NCI-H1417 (cell line): Measurements from ENCODE around the gene LYPD6B.

Experiments
- DNase-seq, 3 experiments: peaks; one replicate each; lab custom pipeline; 2025; lab: John Stamatoyannopoulos, UW

The LYPD6B gene

DNA sequence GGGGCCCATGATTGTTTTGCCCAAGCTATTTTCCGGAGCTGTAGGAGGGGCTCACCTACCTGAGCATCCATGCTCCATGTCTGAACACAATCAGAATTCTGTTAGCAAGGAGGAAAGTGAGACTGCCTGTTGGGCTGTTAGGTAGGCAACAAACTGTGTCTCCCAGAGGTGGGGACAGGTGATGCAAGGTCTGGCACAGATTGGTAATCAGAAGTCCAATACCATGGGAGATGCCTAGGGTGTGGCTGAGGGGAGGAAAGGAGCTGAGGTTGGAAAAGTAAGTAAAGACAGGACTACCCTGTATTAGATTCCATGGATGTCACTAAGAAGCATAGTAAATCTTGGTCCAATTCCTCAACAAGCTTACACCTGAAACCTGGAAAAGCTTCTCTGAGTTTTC is 3.0 kb downstream of the LYPD6B start:
- DNase-seq = no peak

DNA sequence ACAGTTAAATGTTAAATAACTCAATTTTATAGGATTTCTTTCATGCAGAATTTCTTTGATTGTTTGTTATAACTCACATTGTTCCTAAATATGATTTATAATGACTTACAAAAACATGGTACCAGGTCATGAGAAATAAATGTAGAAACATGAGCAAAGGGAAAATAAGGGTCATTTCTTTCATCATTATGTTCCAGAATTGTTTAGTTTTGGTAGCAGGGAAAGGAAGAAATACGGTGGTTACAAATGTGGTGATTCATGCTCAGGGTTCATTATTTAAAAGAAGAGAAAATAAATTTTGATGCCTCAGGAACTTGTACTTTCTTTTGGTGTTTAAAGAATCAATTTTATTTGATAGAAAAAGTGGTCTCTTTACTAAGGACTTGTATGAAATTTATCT is 4.4 kb downstream of the LYPD6B start:
- no peak for DNase-seq

DNA sequence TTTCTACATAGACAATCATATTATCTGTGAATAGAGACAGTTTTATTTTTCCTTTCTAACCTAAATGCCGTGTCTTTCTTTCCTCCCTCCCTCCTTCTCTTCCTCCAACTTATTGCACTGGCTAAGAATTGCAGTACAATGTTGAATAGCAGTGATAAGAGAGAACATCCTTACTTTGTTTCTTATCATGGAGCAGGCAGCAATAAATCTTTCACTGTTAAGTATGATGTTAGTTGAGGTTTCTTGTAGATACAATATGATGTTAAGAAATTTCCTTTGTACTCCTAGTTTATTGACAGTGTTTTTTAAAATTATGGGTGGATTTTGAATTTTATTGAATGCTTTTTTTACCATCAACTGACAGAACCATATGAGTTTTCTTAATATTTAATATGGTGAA is 6.0 kb downstream of the LYPD6B start:
- no peak for DNase-seq

DNA sequence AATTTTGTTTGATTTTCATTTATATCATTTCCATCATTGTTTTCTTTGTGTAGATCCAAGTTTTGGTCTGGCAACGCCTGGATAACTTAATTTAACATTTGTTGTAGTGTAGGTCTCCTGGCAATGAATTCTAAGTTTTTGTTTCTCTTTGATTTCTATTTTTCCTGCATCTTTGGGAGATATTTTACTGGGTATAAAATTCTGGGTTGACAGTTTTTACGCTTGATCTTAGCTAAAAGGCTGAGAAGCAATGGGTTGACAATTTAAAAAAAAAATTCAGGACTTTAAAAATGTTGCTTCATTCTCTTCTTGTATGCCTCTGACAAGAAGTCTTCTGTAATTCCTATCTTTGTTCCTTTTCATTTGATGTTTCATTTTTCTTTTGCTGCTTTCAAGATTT is 8.6 kb downstream of the LYPD6B start:
- no peak for DNase-seq

DNA sequence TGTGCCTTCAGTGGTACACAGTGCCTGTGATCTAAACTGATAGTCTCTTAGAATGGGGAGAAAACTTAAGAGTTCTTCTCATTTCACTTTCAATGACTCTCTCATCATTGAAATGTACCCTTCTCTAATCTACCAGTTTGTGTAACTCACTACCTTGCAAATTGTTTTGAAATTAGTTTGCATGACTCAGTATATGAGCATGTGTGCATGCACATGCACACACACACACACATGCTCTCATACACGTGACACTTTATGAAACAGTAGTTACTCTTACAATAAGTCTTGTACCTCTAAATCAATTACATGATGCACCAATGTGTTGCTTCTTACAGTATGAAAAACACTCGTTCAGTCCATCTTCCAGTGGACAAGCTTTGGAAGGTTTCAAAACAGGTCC is 10.6 kb downstream of the LYPD6B start:
- DNase-seq = no peak

DNA sequence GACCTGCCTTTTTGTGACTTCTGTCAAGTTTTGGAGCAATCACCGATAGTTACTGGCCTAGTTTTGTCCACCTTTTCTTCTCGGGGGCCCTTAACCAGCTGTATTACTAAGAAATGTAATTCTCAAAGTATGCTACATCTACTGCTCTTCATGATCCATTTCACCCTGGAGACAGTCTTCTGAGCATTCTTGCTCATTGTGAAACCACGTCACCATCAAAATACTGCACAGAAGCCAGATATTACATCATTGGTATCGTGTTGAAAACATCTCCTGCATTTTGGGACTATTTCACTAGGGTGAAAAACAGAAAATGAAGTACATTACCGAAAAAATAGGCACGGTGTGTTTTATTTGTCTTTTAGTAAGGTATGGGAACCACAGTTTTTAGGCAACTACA is 11.7 kb downstream of the LYPD6B start:
- DNase-seq = no peak

DNA sequence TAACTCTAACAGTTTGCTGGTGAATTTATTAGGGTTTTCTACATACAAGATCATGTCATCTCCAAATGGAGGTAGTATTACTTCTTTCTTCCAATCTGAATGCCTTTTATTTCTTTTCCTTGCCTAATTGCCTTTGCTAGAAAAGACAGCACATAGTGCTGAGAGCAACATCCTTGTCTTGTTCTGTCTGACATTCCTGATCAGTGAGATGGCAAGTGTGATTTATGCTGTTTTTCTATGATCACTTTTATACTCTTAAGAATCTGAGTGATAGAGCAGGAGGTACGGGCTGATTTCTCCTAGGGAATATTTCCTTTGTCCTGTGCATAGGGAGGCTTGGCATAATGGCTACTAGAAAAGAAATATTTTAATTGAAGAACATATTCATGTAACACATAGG is 17.3 kb downstream of the LYPD6B start:
- DNase-seq = no peak

DNA sequence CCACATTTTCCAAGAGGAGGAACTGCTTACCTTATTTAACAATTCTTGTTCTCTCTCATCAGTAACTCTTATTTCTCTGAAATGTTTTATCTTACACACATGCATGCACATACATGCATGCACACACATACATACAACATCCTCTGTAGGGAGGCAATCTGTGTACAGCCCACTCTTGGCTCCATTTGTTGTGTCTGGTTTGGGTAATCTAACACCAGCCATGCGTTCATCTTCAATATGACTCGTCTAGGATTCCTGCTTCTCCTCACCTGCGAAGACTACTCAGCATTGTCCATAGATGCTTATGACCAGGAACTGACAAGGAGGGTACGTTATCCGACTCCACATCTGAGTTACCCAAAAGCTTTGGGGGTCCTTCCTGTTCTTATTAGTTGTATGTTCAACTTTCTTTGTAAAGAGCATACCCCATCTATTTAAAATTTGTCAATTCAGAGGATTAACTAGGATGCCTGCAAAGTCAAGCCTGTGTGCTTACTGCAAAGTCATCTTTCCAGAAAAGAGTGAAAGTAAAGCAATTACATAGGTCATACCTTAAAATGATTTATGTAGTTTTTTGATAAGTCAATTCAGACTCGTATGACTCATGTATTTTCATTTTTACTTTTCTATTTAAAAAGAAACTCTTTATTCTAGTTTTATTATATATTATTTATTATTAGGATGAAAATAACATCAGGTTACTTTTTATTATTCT is 18.2 kb downstream of the LYPD6B start:
- no peak for DNase-seq

DNA sequence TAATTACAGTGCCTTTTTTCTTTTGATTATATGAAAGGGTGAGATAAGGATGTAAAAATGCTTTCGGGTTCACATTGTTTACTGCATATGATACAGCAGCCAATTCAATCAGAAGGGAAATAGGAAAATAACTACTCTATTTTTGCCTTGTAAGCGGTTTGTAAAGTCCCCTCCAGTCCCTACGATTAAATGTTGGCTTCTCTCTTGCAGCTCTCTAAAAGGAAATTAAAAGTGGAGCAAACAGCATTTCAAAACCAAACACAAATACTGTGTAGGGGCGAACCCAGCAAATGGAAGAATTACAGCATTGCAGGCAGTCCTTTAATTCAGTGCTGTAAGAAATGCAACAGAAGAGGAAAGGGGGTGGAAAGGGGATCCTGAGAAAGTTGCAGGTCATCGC is 18.9 kb downstream of the LYPD6B start:
- DNase-seq = no peak

DNA sequence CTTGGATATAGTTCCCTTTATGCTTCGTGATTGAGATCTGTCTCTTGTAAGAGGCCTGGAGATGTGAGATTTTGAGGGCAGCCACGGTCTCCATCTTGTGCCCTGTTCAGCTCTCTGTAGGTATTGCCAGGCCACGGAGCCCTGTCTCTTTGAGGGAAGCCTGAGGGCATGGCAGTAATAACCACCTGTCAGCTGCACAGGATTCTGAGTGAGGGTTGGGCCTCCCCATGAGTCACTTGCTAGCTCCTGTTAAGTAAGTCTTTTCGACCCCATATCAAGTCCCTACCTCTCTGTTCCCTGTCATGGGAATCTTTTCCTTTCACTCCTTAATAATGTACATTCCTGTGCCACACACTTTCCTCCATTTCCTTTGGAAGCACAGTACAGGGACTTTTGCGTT is 20.4 kb downstream of the LYPD6B start:
- peak in 1 of 3 experiments; percentile 22 for DNase-seq

DNA sequence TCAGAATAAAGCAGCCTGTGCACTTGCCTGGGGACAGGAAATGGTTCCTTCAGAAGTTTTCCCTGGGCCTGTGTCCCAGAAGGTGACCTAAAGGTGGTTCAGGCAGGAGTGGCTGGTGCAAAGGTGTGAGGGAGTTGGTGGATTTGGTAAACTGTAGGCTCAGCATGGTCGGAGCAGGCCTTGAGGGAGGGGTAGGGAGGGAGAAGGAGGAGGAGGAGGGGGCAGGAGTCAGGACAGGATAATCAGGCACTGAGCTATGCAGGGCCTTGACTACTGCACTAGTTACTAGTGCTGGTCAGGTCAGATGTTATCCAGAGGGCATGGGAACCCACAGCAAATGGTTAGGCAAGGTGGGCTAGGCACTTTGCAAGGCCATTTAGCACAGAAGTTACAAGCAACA is 21.3 kb downstream of the LYPD6B start:
- no peak for DNase-seq

DNA sequence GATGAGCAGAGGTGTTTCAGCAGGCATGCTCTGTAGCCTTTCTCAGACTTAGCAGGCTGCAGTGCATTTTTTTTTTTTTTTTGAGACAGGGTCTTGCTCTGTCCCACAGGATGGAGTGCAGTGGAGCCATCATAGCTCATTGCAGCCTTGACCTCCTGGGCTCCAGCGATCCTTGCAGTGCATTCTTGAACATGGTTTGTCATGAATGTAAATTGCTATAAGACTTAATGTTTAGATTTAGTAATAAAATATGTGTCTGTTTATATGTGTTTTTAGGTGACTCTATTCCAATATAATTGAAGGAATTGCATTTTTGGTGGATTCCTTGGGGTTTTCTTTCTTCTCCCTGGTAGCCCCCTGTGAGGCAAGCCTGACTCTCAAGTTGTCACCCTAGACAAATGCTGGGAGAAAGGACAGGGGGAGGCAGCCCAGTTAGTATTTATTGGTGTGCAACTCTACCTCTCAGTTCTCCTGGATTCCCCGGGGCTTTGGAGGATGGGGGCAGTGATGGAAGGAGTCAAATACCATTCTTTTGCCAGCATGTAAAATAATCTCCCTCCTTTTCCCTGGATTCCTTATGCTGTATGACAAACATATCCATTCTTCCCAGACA is 22.7 kb downstream of the LYPD6B start:
- no peak for DNase-seq

DNA sequence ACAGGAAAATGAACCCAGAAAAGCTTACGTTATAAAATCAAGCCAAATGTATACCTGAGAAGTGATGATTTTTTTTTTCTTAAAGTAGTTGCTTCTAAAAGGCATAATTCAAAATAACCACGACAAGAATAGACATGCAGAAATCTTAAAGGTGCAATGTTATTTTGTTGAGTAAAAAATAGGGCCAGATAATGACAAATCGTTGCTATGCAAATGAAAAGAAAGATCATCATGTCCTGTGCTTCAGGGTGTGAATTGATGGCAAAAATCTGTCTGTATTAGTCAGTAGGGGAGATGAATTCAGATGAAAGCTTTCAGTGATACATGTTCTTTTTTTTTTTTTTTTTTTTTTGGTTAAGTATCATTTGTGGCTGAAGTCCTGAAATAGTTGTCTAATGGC is 24.0 kb downstream of the LYPD6B start:
- no peak for DNase-seq

DNA sequence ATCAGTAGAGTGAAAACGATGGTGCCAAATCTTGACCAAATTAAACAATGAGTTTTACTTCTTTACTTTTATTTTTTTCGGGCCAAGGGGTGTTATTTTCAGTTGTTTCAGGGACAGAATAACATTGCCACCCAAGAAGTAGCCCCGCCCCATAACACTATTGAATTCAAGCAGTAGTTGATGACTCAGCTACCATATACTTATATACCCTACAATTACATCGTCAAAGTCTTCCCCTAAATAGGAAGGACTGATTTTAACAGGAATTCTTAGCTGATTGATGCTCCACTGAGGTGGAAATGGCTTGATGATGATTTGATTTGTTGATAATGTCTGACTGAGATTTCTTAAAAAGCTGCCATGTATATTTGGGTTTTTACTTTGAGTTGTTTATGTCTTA is 24.7 kb downstream of the LYPD6B start:
- DNase-seq = peak in 1 of 3 experiments; percentile 22

DNA sequence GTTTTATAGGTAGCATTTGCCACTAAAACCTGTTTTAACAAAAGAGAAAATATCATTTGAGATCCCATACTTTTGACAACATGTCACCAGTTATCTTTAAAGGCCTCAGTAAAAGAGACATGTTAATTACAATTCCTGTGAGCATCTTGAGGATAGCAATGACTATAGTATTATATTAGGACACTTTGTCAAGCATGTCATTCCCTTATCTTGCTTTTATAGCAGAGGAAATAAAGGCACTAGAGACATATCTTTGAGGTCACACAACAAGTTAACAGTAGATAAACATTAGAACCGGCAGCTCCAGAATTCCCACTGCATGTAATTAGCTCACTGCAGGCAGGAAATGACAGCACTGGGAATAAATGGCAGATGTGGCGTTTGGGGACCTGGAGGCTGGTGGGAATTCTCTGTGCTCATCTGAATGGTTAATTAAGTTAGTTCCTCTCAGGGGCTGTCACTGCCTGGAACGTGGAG is 25.9 kb downstream of the LYPD6B start:
- DNase-seq = peak in 2 of 3 experiments; percentile 25 to 34

DNA sequence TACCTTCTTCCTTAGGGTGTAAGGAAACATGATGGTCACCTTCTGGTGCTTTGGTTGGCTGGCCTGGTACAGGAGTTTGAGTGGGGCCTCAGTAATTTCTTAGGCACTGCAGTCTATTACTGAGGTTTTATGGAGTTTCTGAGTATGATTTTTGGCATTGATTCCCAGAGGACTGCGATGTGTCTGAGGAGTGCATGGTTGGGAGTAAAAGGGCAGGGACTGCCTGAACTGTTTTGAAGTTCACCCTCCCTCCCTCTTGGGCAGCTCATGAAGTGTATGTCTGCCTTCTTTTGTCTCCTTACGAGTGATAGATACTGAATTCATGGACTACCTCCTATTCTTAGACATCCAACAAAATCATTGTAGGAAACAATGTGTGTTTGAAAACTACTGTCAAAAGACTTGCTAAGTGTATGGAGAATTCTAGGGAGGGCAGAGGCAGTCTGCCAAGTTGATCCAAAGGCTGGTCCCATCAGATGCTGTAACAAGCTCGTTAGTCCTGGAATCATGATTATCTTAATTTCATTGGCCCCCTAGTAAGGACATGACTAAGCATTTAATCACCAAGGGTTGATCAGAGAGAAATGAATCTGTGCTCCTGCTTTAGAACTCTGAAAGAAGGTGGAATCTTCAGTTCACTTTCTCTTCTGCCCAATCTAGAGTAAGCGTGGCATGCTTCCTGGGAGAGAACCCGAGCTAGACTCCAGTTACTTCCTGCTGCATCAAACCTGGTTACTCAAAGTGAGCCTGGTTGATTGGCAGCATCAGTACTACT is 26.5 kb downstream of the LYPD6B start:
- no peak for DNase-seq

DNA sequence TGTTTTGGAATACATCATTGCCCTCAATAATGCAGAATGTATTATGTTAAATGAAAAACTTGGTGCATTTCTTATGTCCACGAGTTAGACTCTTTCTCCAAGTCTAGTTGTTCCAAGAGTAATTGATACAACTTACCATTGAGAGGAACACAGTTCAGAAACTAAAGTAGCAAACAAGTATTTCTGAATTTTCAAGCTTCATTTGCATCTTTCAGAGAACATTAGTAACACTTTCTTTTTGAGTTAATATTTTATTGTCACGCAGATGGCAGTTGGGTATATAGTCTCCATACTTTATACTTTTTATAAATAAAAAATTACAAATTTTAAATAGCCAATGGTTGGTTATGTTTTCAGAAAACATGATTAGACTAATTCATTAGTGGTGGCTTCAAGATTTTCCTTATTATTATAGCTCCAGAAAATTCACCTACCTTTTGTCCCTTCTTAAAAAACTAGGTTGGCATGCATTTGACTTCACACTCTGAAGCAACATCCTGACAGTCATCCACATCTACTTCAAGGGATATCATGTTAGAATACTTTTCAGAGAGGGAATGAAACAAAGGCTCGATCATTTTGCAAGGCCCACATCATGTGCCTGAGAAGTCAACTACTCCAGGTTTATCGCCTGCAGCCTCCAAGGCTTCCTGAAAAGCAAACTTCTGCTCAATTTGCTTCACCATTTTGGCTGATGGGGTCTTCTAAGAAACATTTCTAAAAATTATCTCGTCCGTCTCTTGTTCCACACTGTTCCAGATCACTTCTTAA is 29.9 kb downstream of the LYPD6B start:
- DNase-seq = no peak

DNA sequence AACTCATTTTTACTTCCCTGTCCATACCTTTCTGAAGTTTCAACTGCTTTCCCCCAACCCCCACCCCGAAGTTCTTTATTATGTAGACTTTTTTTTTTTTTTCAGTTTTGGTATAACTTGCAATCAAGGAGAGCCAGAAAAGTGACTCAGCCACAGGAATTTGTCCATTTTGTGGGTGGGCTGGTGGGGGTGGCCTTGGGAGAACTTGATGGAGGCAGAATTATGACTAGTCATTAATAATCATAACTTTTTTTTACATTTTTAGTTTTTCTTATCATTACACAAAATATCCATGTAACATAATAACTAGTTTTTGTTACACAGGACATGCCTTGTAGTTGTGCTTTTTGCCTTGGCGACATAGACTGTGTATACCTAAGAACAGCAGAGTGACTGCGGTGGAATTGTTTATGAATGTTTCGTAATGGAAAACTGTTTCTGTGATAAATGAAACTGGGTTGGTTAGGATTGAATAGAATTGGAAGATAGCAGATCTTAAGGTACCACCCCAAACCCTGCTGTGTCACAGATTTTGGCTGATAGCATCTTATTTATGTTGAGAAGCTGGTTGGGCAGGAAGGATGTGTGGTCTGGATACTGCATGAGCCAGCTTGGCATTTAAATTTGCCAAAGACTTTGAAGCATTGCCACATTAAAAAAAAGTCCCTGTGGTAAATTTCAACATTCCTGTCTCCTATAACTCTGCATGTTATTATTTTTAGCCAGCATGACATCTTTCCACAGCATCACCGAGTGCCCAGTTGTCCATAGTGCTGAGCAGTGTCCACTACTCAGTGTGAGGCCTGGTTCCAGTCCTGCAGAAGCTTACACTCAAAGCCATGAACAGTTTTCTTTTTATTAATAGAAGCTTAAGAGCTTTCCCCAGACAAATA is 30.7 kb downstream of the LYPD6B start:
- no peak for DNase-seq

DNA sequence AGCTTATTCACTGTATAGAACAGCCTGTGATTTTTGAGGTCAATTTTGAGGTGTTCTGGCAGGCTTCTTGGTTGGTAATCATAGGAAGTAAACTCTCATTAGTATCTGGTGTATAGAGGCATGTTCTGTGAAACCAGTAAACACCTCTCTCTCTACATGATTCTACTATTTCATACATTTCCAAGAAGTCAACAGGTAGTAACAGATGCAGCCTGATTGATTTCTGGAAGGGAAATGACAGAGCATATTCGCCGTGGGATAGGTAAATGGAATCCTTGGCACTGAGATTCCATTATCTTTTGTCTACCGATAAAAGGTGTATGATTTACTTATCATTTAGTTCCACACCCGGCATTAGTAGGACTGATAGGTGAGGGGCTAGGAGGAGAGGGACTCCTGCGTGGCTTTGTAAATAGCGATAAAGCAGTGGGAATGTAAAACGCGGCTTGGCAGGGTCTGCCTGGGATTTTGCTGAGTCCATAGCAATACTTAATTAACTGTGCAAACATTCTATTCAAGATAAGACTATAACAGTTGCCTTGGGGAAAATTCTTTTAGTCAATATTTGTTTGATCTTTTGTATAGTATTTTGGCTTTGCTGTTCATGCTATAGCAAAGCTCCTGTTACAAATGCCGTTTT is 32.3 kb downstream of the LYPD6B start:
- DNase-seq = peak in 1 of 3 experiments; percentile 45

DNA sequence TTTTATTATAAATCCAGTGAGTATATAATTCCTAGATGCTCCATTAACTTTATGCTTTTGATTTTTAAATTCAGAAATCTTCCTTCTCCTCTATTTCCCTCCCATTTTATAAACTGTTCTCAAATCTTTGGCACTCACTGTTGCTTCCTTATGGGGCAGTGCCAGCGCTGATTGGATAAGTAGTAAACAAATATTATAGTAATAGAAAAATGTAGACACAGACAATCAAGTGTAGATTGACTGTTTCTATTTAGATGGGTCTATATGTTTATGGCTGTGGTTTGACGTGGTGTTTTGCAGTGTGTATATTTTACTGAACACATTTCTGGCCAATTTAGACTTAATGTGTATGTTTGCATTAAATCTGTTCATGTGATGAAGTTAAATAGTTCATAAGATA is 36.6 kb downstream of the LYPD6B start:
- DNase-seq = no peak

DNA sequence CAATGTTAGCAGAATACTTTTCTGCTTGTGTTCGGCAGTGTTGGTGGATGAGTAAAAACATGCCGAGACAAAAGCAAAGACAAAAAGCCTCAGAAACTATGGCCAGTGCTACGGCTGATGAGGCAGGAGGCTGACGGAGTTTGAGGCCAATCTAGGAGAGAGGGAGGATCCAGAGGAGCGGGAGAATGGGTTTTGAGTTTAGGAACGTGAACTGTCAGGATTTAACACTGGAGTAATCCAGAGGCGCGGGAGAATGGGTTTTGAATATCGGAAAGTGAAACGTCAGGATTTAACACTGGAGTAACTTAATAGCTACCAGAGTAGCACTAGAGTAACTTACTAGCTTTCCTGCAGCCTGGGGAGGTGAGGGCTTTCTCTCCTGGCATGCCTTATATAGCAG is 37.4 kb downstream of the LYPD6B start:
- no peak for DNase-seq
